HuH-7.5 (cell line): ENCODE measurements around the gene BAIAP2.
"Not testable (repeated sequence)": the region's sequence is repeated elsewhere in the genome, so short reads cannot be mapped to it uniquely, and the experiment has no call there.

Source experiments
- DNase-seq: peaks from one replicate; pipeline ENCODE4 v3.0.0; 2011; ENCODE audit warnings: low spot score

Gene BAIAP2

GRCh38 chr17:81000631-81001357 is 34.2 kb upstream of the BAIAP2 start:
- DNase-seq, result peak; percentile 16

- peak; percentile 32 for DNase-seq
Measured at GRCh38 chr17:81002013-81002384, 33.0 kb upstream of the BAIAP2 start.

- peak; percentile 37 for DNase-seq
Measured at GRCh38 chr17:81002409-81003361, 32.3 kb upstream of the BAIAP2 start.

- no peak for DNase-seq
Measured at GRCh38 chr17:81003711-81004475, 31.1 kb upstream of the BAIAP2 start.

GRCh38 chr17:81006891-81007290 is 28.1 kb upstream of the BAIAP2 start:
- DNase-seq, result no peak

GRCh38 chr17:81008140-81008539 is 26.8 kb upstream of the BAIAP2 start:
- no peak for DNase-seq

- DNase-seq, result no peak
Measured at GRCh38 chr17:81009136-81009535, 25.8 kb upstream of the BAIAP2 start.

GRCh38 chr17:81010935-81011334 is 24.0 kb upstream of the BAIAP2 start:
- no peak for DNase-seq

GRCh38 chr17:81011951-81012350 is 23.0 kb upstream of the BAIAP2 start:
- DNase-seq, result no peak

- no peak for DNase-seq
Measured at GRCh38 chr17:81012574-81013447, 22.1 kb upstream of the BAIAP2 start.

- no peak for DNase-seq
Measured at GRCh38 chr17:81013642-81014041, 21.3 kb upstream of the BAIAP2 start.

GRCh38 chr17:81015136-81015535 is 19.8 kb upstream of the BAIAP2 start:
- no peak for DNase-seq

- no peak for DNase-seq
Measured at GRCh38 chr17:81016575-81016974, 18.4 kb upstream of the BAIAP2 start.

GRCh38 chr17:81017330-81017729 is 17.6 kb upstream of the BAIAP2 start:
- DNase-seq, result not testable (repeated sequence)

GRCh38 chr17:81018044-81018802 is 16.7 kb upstream of the BAIAP2 start:
- no peak for DNase-seq

GRCh38 chr17:81019563-81020442 is 15.1 kb upstream of the BAIAP2 start:
- DNase-seq, result no peak

- DNase-seq, result no peak
Measured at GRCh38 chr17:81020443-81020766, 14.5 kb upstream of the BAIAP2 start.

- no peak for DNase-seq
Measured at GRCh38 chr17:81020767-81021497, 14.0 kb upstream of the BAIAP2 start.
